ENCODE results near the gene CMYA5. TPM values are rescaled to one million over a fixed set of nuclear protein-coding genes. Genes with fewer than 3 reads are reported as not detected.
"Not testable (repeated sequence)": the region's sequence is repeated elsewhere in the genome, so short reads cannot be mapped to it uniquely, and the experiment has no call there.

CMYA5 gene
- total RNA-seq, 2 donors from 2014 or later: 1.6 to 3.3 TPM

DNA sequence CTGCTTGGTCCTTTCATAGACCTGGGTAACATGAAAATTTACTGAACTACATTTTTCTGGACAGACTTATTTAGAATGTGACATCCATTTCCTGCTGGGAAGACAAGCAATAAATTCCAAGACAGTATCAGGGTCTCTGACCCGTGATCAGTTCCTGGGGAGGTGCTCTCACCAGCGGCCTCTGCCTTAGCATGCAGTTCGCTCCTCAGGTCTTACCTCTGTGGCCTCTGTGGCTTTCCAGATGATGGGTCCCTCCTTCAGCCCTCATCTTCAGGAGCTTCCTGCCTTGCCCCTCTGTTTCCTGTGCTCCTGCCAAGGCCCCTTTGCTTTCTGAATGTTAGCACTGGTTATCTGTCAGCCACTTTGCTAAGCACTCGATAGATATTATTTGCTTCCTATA, 66.4 kb downstream of the CMYA5 start:
- WGBS, 2 donors: 82 to 90% methylated on average over 4 of the region's 4 CpGs
- Histone ChIP-seq H3K9me3 (no peaks in the 10 kb centered on the region), H3K4me3 (no peak overlapping the region), H3K27ac (no peak overlapping the region), H3K27me3 (no peaks in the 10 kb centered on the region), H3K4me1 (peaks cover 7% of the 10 kb centered on the region), H3K36me3 (replicated peaks in 1 of 2; ENCODE audit: insufficient read depth in 1 of 2, low read depth in 2 of 2) (no peaks in the 10 kb centered on the region)
- intact Hi-C loops (cut with DNase I): no loop called here
- DNase-seq: no peak
- no peak for ATAC-seq
- TF ChIP-seq, protein P1, sequence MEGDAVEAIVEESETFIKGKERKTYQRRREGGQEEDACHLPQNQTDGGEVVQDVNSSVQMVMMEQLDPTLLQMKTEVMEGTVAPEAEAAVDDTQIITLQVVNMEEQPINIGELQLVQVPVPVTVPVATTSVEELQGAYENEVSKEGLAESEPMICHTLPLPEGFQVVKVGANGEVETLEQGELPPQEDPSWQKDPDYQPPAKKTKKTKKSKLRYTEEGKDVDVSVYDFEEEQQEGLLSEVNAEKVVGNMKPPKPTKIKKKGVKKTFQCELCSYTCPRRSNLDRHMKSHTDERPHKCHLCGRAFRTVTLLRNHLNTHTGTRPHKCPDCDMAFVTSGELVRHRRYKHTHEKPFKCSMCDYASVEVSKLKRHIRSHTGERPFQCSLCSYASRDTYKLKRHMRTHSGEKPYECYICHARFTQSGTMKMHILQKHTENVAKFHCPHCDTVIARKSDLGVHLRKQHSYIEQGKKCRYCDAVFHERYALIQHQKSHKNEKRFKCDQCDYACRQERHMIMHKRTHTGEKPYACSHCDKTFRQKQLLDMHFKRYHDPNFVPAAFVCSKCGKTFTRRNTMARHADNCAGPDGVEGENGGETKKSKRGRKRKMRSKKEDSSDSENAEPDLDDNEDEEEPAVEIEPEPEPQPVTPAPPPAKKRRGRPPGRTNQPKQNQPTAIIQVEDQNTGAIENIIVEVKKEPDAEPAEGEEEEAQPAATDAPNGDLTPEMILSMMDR (IDR thresholded peaks at IDR 0.05): no peak
- TF ChIP-seq POLR2A (IDR thresholded peaks at IDR 0.05): no peak

DNA sequence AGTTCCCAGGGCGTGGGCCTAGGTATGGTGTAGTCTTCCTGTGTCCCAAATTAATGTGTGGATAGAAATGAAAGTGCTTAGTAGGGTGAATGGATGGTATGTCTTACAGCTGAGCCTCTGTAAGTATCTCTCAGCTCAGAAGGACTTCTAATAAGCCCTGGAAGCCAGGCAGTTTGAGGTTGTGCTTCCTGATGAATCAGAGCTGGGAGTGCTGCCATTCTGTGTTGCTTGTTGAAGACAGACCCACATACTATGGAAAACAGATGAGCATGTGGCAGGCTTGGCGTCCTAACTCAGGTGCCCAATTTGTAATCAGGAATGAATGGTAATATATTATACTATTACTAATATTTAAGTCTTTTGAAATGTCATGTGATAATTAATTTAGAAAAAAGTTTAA, 69.8 kb downstream of the CMYA5 start:
- no peak overlapping the region for H3K27ac ChIP-seq
- no peaks in the 10 kb centered on the region for H3K9me3 ChIP-seq
- WGBS, 2 donors: 81 to 88% methylated on average over 2 of the region's 2 CpGs
- peaks cover 7% of the 10 kb centered on the region for H3K4me1 ChIP-seq
- H3K4me3 ChIP-seq: no peak overlapping the region
- DNase-seq (no peak), ATAC-seq (no peak)
- no peaks in the 10 kb centered on the region for H3K27me3 ChIP-seq
- H3K36me3 ChIP-seq (replicated peaks in 1 of 2; ENCODE audit: insufficient read depth in 1 of 2, low read depth in 2 of 2): no peaks in the 10 kb centered on the region
- TF ChIP-seq, protein P1 (IDR thresholded peaks at IDR 0.05): no peak
- TF ChIP-seq POLR2A (IDR thresholded peaks at IDR 0.05): no peak
- intact Hi-C loops (cut with DNase I): no loop called here

DNA sequence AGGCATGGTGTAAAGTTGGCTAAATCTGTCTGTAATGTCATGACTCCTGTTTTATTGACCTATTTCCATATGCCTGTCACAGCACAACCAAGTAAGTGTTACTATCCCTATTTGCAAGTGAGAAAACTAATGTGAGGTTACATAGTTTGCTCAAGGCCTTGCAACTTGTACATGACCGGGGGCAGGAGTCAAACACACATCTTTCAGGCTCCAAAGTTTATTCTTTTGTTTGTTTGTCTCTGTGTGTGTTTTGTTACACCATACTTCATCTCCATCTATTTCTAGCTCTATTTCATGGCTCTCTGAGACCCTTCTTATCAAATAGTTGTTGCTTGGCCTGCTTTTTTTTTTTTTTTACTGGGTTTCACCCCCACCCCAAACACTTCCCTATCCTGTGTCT, 70.2 kb downstream of the CMYA5 start:
- H3K36me3 ChIP-seq (replicated peaks in 1 of 2; ENCODE audit: insufficient read depth in 1 of 2, low read depth in 2 of 2): no peaks in the 10 kb centered on the region
- no peaks in the 10 kb centered on the region for H3K27me3 ChIP-seq
- no peak for DNase-seq
- TF ChIP-seq, protein P1 (IDR thresholded peaks at IDR 0.05): no peak
- TF ChIP-seq POLR2A (IDR thresholded peaks at IDR 0.05): no peak
- H3K9me3 ChIP-seq: no peaks in the 10 kb centered on the region
- WGBS, 2 donors: 82 to 100% methylated on average over 1 of the region's 1 CpG
- peaks cover 5% of the 10 kb centered on the region for H3K4me1 ChIP-seq
- intact Hi-C loops (cut with DNase I): no loop called here
- H3K27ac ChIP-seq: no peak overlapping the region
- H3K4me3 ChIP-seq: no peak overlapping the region
- ATAC-seq: no peak

- no peaks in the 10 kb centered on the region for H3K36me3 ChIP-seq (replicated peaks in 1 of 2; ENCODE audit: insufficient read depth in 1 of 2, low read depth in 2 of 2)
- H3K9me3 ChIP-seq: no peaks in the 10 kb centered on the region
- H3K4me1 ChIP-seq: no peaks in the 10 kb centered on the region
- no peak for TF ChIP-seq POLR2A (IDR thresholded peaks at IDR 0.05)
- TF ChIP-seq, protein P1 (IDR thresholded peaks at IDR 0.05): no peak
- intact Hi-C loops (cut with DNase I): no loop called here
- H3K27me3 ChIP-seq: no peaks in the 10 kb centered on the region
- DNase-seq (no peak), ATAC-seq (no peak)
- H3K4me3 ChIP-seq: no peak overlapping the region
- no peak overlapping the region for H3K27ac ChIP-seq
- 83 to 86% methylated on average over 10 of the region's 10 CpGs for WGBS, 2 donors
Observed at GRCh38 chr5:79762929-79763328, 73.3 kb downstream of the CMYA5 start.

- H3K4me3 ChIP-seq; H3K4me1 ChIP-seq; H3K27ac ChIP-seq; H3K27me3 ChIP-seq; ATAC-seq; intact Hi-C loops (cut with DNase I); H3K9me3 ChIP-seq; H3K36me3 ChIP-seq (replicated peaks in 1 of 2; ENCODE audit: insufficient read depth in 1 of 2, low read depth in 2 of 2); DNase-seq: not testable (repeated sequence)
- WGBS, 2 donors: 91 to 92% methylated on average over 3 of the region's 3 CpGs
Observed at GRCh38 chr5:79764147-79764546, 74.5 kb downstream of the CMYA5 start.
